ENCODE data around the gene DHRS1. TPM values are rescaled to one million over a fixed set of nuclear protein-coding genes. Genes with fewer than 3 reads are reported as not detected.
A peak's percentile ranks its signal among the peaks of the same experiment; 100 is the strongest.

Gene DHRS1
- total and polyA plus RNA-seq, 2 of the 4 experiments (the other 2 are of a cell fraction) = 15.8 to 38.6 TPM

DNA sequence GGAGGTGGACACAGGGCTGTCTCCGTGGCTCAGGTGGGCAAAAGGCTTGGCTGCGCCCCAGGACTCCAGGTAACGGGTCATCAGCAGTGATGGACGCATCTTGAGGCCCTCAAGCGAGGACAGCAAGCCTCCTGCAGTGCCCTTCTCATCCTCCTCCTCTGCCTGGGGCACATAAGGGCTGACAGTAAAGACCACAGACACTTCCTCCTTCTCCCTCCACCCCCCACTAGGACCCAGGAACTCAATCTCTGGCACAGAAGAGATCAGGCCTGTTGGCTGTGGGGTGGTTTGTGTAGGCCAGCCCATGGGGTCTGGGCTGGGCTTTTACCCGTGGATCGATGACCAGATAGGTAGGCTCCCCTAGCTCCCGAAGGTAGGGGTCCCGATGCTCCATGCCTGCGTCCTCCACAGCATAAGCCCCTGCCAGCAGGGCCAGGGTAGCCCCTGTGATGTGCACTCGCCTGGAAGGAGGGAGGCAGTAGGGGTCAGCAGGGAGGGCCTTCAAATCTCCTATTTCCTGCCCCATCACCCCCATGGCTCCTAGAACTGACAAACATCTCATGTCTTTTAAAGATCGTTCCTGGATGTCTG is 29.6 kb upstream of the DHRS1 start:
- H3K79me1 ChIP-seq (ENCODE audit: low read depth in 1 of 2, low read length in 2 of 2) = no peaks in the 10 kb centered on the region
- no peak overlapping the region for H2AK5ac ChIP-seq (ENCODE audit: low read depth, low read length)
- H2AFZ ChIP-seq (replicated peaks; ENCODE audit: low read length, poor library complexity) = peak overlapping the region; percentile 41
- H2AK9ac ChIP-seq (replicated peaks; ENCODE audit: low read depth, low read length, poor library complexity) = peak overlapping the region; percentile 55
- H3K27me3 ChIP-seq (ENCODE audit: control insufficient read depth, insufficient read depth, low read length) = peaks cover 27% of the 10 kb centered on the region
- H3K9ac ChIP-seq (ENCODE audit: low read depth, low read length) = no peak overlapping the region
- ChIA-PET POLR2A (ENCODE audit: unreplicated experiment) (no interaction called here), CTCF (interaction anchor here (5.6 kb wide), 1 partner anchor 102 kb away, joined by 63 read pairs; the partner anchor contains the start of genes CBLN3 and KHNYN)
- no peak for TF ChIP-seq RCOR1 (IDR thresholded peaks at IDR 0.05; ENCODE audit: insufficient replicate concordance, low read length)
- no peak for TF ChIP-seq SMC3 (IDR thresholded peaks at IDR 0.05; ENCODE audit: low read depth, low read length)
- no peak for TF ChIP-seq CHD1 (IDR thresholded peaks at IDR 0.05; ENCODE audit: low read depth, low read length)
- TF ChIP-seq POLR2A (IDR thresholded peaks at IDR 0.05; ENCODE audit: low read depth, low read length) = no peak
- TF ChIP-seq NFE2L2 (IDR thresholded peaks at IDR 0.05; ENCODE audit: low read depth, low read length) = no peak
- TF ChIP-seq FOS (IDR thresholded peaks at IDR 0.05; ENCODE audit: low read depth, low read length) = no peak
- TF ChIP-seq, protein P1, sequence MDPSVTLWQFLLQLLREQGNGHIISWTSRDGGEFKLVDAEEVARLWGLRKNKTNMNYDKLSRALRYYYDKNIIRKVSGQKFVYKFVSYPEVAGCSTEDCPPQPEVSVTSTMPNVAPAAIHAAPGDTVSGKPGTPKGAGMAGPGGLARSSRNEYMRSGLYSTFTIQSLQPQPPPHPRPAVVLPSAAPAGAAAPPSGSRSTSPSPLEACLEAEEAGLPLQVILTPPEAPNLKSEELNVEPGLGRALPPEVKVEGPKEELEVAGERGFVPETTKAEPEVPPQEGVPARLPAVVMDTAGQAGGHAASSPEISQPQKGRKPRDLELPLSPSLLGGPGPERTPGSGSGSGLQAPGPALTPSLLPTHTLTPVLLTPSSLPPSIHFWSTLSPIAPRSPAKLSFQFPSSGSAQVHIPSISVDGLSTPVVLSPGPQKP (IDR thresholded peaks at IDR 0.05; ENCODE audit: borderline replicate concordance, low read depth, low read length) = no peak
- no peak for TF ChIP-seq RFX5 (IDR thresholded peaks at IDR 0.05; ENCODE audit: low read depth, low read length)
- no peak for TF ChIP-seq USF2 (IDR thresholded peaks at IDR 0.05; ENCODE audit: low read depth, low read length)
- no peak for TF ChIP-seq CEBPB (IDR thresholded peaks at IDR 0.05; ENCODE audit: low read depth, low read length)
- TF ChIP-seq RAD21 (IDR thresholded peaks at IDR 0.05; ENCODE audit: low read length) = no peak
- no peak for TF ChIP-seq MAZ (IDR thresholded peaks at IDR 0.05; ENCODE audit: borderline replicate concordance, low read depth, low read length)
- no peak for TF ChIP-seq CTCF (conservative IDR thresholded peaks at IDR 0.05; ENCODE audit: low read depth, low read length)
- TF ChIP-seq BHLHE40 (IDR thresholded peaks at IDR 0.05; ENCODE audit: low read depth, low read length) = no peak
- no peak overlapping the region for H3K27ac ChIP-seq (ENCODE audit: insufficient read depth, low read length)
- ATAC-seq (ENCODE audit: low read depth) (no peak), DNase-seq (no peak)
- H3K4me2 ChIP-seq (ENCODE audit: low read depth, low read length) = no peak overlapping the region
- in situ Hi-C loops (cut with MboI; ENCODE audit: low sequenced_read_pairs) (no loop called here), dilution Hi-C loops (cut with HindIII; ENCODE audit: low sequenced_read_pairs, unreplicated experiment) (no loop called here), intact Hi-C loops (cut with micrococcal nuclease) (no loop called here)
- no peak overlapping the region for H3K4ac ChIP-seq (ENCODE audit: low read depth, low read length)
- no peak overlapping the region for H2BK5ac ChIP-seq (ENCODE audit: low read depth, low read length, poor library complexity, severe bottlenecking)
- no peaks in the 10 kb centered on the region for H3K9me3 ChIP-seq (ENCODE audit: control insufficient read depth, insufficient read depth, low read length)
- BruUV-seq (replicated peaks) = no TSS peak
- no peaks in the 10 kb centered on the region; the same call in 1 of the 2 replicates for H3K9me1 ChIP-seq (ENCODE audit: insufficient read depth, low read length)
- H4K91ac ChIP-seq (ENCODE audit: insufficient read depth, low read depth, low read length) = no peak overlapping the region
- H2BK120ac ChIP-seq (ENCODE audit: low read depth, low read length) = no peak overlapping the region
- H2BK20ac ChIP-seq (ENCODE audit: low read depth, low read length) = no peak overlapping the region
- peaks cover 3% of the 10 kb centered on the region; the same call in 1 of the 2 replicates for H3K4me1 ChIP-seq (ENCODE audit: control insufficient read depth, insufficient read depth, low read length)
- 78% methylated on average over 4 of the region's 12 CpGs; no CpG with 5 or more reads in 1 of the 2 experiments for WGBS, 2 experiments (ENCODE audit: extremely low coverage in 2 of 2, insufficient read length in 1 of 2)
- no peak overlapping the region for H2BK15ac ChIP-seq (ENCODE audit: low read depth, low read length)
- no peak overlapping the region for H4K5ac ChIP-seq (ENCODE audit: low read depth, low read length)
- H3K56ac ChIP-seq (ENCODE audit: extremely low read depth, insufficient read depth, low read length) = no peak overlapping the region
- no peaks in the 10 kb centered on the region for H4K20me1 ChIP-seq (ENCODE audit: insufficient read depth, low read length)
- no peak overlapping the region for H3K18ac ChIP-seq (ENCODE audit: low read depth, low read length)
- H3K4me3 ChIP-seq (ENCODE audit: insufficient read depth, low read depth, low read length) = no peak overlapping the region
- H3K23ac ChIP-seq (ENCODE audit: low read depth, low read length) = no peak overlapping the region
- no peak overlapping the region for H4K8ac ChIP-seq (ENCODE audit: low read depth in 2 of 2, low read length in 2 of 2)
- no peaks in the 10 kb centered on the region for H3K36me3 ChIP-seq (ENCODE audit: control insufficient read depth, insufficient read depth, low read length)
- H3K14ac ChIP-seq (replicated peaks; ENCODE audit: low read depth, low read length) = no peak overlapping the region
